ENCODE data around the gene PTCH2. TPM values are rescaled to one million over a fixed set of nuclear protein-coding genes. Genes with fewer than 3 reads are reported as not detected.
"Not testable (repeated sequence)": the region's sequence is repeated elsewhere in the genome, so short reads cannot be mapped to it uniquely, and the experiment has no call there.

PTCH2 gene
- total RNA-seq, 6 experiments from 2014 or later, result 0.37 to 0.81 (median 0.61) TPM

- H3K9me3 Mint-ChIP-seq, result peaks cover 5% of the 10 kb centered on the region; the same call in 1 of the 2 replicates
- peaks cover 5% of the 10 kb centered on the region for H3K27me3 Mint-ChIP-seq (ENCODE audit: insufficient read depth)
- H3K4me1 Mint-ChIP-seq (ENCODE audit: low read depth), result no peaks in the 10 kb centered on the region
- DNase-seq, result no peak
- no peak for TF ChIP-seq CTCF (IDR thresholded peaks at IDR 0.05)
- no peak overlapping the region for H3K4me3 Mint-ChIP-seq
- no peaks in the 10 kb centered on the region for H3K36me3 Mint-ChIP-seq (ENCODE audit: low read depth)
- H3K27ac Mint-ChIP-seq, result no peak overlapping the region
Observed at GRCh38 chr1:44827197-44828002, 15.7 kb downstream of the PTCH2 start.

GRCh38 chr1:44826375-44827196 lies 16.5 kb downstream of the PTCH2 start:
- DNase-seq, result no peak
- H3K4me3 Mint-ChIP-seq, result no peak overlapping the region
- peaks cover 5% of the 10 kb centered on the region; the same call in 1 of the 2 replicates for H3K9me3 Mint-ChIP-seq
- H3K36me3 Mint-ChIP-seq (ENCODE audit: low read depth), result no peaks in the 10 kb centered on the region
- no peak overlapping the region for H3K27ac Mint-ChIP-seq
- peaks cover 5% of the 10 kb centered on the region for H3K27me3 Mint-ChIP-seq (ENCODE audit: insufficient read depth)
- TF ChIP-seq CTCF (IDR thresholded peaks at IDR 0.05), result no peak
- no peaks in the 10 kb centered on the region for H3K4me1 Mint-ChIP-seq (ENCODE audit: low read depth)

- not testable (repeated sequence) for H3K9me3 Mint-ChIP-seq; DNase-seq; H3K4me3 Mint-ChIP-seq; H3K27ac Mint-ChIP-seq; H3K36me3 Mint-ChIP-seq (ENCODE audit: low read depth)
- peaks cover 19% of the 10 kb centered on the region for H3K27me3 Mint-ChIP-seq (ENCODE audit: insufficient read depth)
- peaks cover 17% of the 10 kb centered on the region for H3K4me1 Mint-ChIP-seq (ENCODE audit: low read depth)
Observed at GRCh38 chr1:44824392-44824791, 18.7 kb downstream of the PTCH2 start.

GRCh38 chr1:44822981-44823451 lies 20.0 kb downstream of the PTCH2 start:
- peaks cover 30% of the 10 kb centered on the region for H3K4me1 Mint-ChIP-seq (ENCODE audit: low read depth)
- no peak overlapping the region for H3K27ac Mint-ChIP-seq
- H3K9me3 Mint-ChIP-seq, result no peaks in the 10 kb centered on the region
- peaks cover 3% of the 10 kb centered on the region for H3K36me3 Mint-ChIP-seq (ENCODE audit: low read depth)
- no peak for DNase-seq
- H3K27me3 Mint-ChIP-seq (ENCODE audit: insufficient read depth), result peaks cover 26% of the 10 kb centered on the region
- no peak overlapping the region for H3K4me3 Mint-ChIP-seq
- TF ChIP-seq CTCF (IDR thresholded peaks at IDR 0.05), result no peak

GRCh38 chr1:44822131-44822701 lies 20.8 kb downstream of the PTCH2 start:
- H3K27ac Mint-ChIP-seq, result no peak overlapping the region
- no peak for DNase-seq
- H3K4me3 Mint-ChIP-seq, result no peak overlapping the region
- TF ChIP-seq CTCF (IDR thresholded peaks at IDR 0.05), result no peak
- peaks cover 11% of the 10 kb centered on the region for H3K36me3 Mint-ChIP-seq (ENCODE audit: low read depth)
- peaks cover 29% of the 10 kb centered on the region for H3K27me3 Mint-ChIP-seq (ENCODE audit: insufficient read depth)
- H3K4me1 Mint-ChIP-seq (ENCODE audit: low read depth), result peaks cover 38% of the 10 kb centered on the region
- no peaks in the 10 kb centered on the region for H3K9me3 Mint-ChIP-seq
